Measurements from ENCODE around the gene EIF3D.
"Not testable (repeated sequence)": the region's sequence is repeated elsewhere in the genome, so short reads cannot be mapped to it uniquely, and the experiment has no call there.

- not testable (repeated sequence) for TF ChIP-seq CTCF (IDR thresholded peaks at IDR 0.05); POLR2AphosphoS5 (IDR thresholded peaks at IDR 0.05; ENCODE audit: low read depth, low read length); REST (IDR thresholded peaks at IDR 0.05; ENCODE audit: insufficient read depth in 1 of 2, low read depth in 2 of 2, low read length in 1 of 2); TCF7L2 (IDR thresholded peaks at IDR 0.05; ENCODE audit: low read depth, low read length); SIN3A (IDR thresholded peaks at IDR 0.05; ENCODE audit: borderline replicate concordance, insufficient read depth, low read depth, low read length)
Measured at GRCh38 chr22:36519906-36520305, 9.1 kb downstream of the EIF3D start.

Measured in Panc1 (cell line).